Mesothelial cell of epicardium (in vitro differentiated cells): Measurements from ENCODE around the gene BTBD18. TPM values are rescaled to one million over a fixed set of nuclear protein-coding genes. Genes with fewer than 3 reads are reported as not detected.

Source experiments
- DNase-seq, 2 experiments: peaks; one replicate each; pipeline ENCODE4 v3.0.0; 2021; ENCODE audit warnings: low spot score in 2 of 2; ENCODE audit not compliant: unreplicated experiment in 2 of 2
- H3K27ac Mint-ChIP-seq: 2 replicates; pipeline ENCODE4 v1.8.0; 2021; ENCODE audit warnings: mixed read lengths
- H3K27me3 Mint-ChIP-seq: 2 replicates; pipeline ENCODE4 v1.8.0; 2021; ENCODE audit warnings: low read depth, mixed read lengths
- H3K36me3 Mint-ChIP-seq: 2 replicates; pipeline ENCODE4 v1.8.0; 2021; ENCODE audit warnings: mixed read lengths
- H3K4me1 Mint-ChIP-seq: 2 replicates; pipeline ENCODE4 v1.8.0; 2021; ENCODE audit warnings: mixed read lengths
- H3K4me3 Mint-ChIP-seq: 2 replicates; pipeline ENCODE4 v1.8.0; 2021; ENCODE audit warnings: mild to moderate bottlenecking, moderate library complexity, mixed read lengths
- H3K9me3 Mint-ChIP-seq: 2 replicates; pipeline ENCODE4 v1.8.0; 2021; ENCODE audit warnings: mixed read lengths
- total RNA-seq: library from RNA; stranded (reverse); gene quantifications from 3 replicates; pipeline ENCODE4 v1.2.1, GENCODE V29; 2021
- TF ChIP-seq, protein P1 (sequence below): fragments of 200-600 bp; sonication (generic); IDR thresholded peaks from one replicate; pipeline ENCODE4 v1.5.0; 2021; ENCODE audit warnings: antibody characterized with exemption; ENCODE audit not compliant: unreplicated experiment

The BTBD18 gene
- total RNA-seq, 1 donor from 2014 or later: not detected

DNA sequence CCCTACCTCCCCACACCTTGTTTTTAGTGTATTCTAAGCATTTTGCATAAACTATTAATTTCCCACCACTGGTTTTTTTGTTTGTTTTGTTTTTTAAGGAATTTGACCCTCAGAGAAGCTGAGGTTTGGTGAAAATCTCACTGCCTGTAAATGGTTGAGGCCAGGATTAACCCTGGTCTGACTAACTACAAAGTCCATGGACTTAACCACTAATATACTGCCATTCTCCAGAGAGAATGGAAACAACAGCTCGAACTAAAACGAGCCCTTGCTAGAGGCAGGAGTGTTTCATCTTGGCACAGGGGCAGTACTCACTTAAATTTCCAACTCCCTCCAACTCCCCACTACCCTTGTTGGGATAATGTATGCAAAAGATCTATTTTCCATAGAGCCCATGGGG is 12.9 kb upstream of the BTBD18 start:
- peaks cover 16% of the 10 kb centered on the region for H3K36me3 Mint-ChIP-seq
- no peaks in the 10 kb centered on the region for H3K27me3 Mint-ChIP-seq
- H3K9me3 Mint-ChIP-seq: peaks cover 1% of the 10 kb centered on the region
- peak overlapping the region; percentile 90 for H3K4me3 Mint-ChIP-seq
- TF ChIP-seq, protein P1, sequence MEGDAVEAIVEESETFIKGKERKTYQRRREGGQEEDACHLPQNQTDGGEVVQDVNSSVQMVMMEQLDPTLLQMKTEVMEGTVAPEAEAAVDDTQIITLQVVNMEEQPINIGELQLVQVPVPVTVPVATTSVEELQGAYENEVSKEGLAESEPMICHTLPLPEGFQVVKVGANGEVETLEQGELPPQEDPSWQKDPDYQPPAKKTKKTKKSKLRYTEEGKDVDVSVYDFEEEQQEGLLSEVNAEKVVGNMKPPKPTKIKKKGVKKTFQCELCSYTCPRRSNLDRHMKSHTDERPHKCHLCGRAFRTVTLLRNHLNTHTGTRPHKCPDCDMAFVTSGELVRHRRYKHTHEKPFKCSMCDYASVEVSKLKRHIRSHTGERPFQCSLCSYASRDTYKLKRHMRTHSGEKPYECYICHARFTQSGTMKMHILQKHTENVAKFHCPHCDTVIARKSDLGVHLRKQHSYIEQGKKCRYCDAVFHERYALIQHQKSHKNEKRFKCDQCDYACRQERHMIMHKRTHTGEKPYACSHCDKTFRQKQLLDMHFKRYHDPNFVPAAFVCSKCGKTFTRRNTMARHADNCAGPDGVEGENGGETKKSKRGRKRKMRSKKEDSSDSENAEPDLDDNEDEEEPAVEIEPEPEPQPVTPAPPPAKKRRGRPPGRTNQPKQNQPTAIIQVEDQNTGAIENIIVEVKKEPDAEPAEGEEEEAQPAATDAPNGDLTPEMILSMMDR: no peak
- DNase-seq: no peak
- H3K27ac Mint-ChIP-seq: peak overlapping the region; percentile 100
- peaks cover 36% of the 10 kb centered on the region for H3K4me1 Mint-ChIP-seq

DNA sequence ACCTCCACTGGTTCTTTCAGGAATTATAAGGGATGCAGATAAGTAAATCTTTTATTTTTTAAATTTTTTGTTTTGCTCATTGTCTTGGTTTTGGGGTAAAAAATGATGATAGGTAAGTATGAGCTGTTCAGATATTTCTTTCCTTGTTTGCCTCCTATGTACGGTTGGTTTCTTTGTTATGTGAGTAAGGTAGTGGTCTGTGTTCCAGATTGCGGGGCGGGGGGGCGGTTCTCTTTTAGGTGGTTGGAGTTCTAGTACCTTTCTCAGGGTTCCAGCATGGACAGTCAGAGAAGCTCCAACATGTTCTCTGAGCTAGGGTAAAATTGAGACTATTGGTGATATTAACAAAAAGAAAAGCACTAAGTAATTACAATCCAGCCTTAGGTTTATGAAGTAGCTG is 12.4 kb upstream of the BTBD18 start:
- TF ChIP-seq, protein P1: no peak
- no peak for DNase-seq
- Mint-ChIP-seq H3K27ac (peak overlapping the region; percentile 100), H3K27me3 (no peaks in the 10 kb centered on the region), H3K4me1 (peaks cover 34% of the 10 kb centered on the region), H3K4me3 (peak overlapping the region; percentile 90), H3K9me3 (no peaks in the 10 kb centered on the region), H3K36me3 (peaks cover 13% of the 10 kb centered on the region)

DNA sequence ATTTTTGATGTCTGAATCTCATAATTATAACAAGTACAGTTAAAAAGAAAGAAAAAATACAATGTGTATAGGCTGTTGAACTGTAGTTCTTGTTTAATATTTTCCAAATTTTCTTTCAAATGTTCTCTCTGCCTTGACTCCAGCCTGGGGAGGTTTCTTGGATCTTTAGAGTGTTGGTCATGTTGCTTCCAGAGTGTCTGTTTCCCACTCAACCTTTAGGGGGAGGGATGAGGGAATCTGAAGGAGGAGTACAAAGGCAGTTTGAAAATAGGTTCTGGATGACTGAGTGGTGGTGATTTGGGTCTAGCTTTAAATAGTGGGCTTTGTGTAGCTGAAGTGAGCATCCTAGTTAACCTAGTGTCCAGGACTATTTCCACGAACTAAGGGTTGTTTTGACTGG is 11.9 kb upstream of the BTBD18 start:
- Mint-ChIP-seq H3K9me3 (no peaks in the 10 kb centered on the region), H3K36me3 (peaks cover 13% of the 10 kb centered on the region), H3K4me1 (peaks cover 34% of the 10 kb centered on the region), H3K4me3 (peak overlapping the region; percentile 90), H3K27me3 (no peaks in the 10 kb centered on the region), H3K27ac (peak overlapping the region; percentile 100)
- TF ChIP-seq, protein P1: peak; percentile 19
- DNase-seq: no peak

DNA sequence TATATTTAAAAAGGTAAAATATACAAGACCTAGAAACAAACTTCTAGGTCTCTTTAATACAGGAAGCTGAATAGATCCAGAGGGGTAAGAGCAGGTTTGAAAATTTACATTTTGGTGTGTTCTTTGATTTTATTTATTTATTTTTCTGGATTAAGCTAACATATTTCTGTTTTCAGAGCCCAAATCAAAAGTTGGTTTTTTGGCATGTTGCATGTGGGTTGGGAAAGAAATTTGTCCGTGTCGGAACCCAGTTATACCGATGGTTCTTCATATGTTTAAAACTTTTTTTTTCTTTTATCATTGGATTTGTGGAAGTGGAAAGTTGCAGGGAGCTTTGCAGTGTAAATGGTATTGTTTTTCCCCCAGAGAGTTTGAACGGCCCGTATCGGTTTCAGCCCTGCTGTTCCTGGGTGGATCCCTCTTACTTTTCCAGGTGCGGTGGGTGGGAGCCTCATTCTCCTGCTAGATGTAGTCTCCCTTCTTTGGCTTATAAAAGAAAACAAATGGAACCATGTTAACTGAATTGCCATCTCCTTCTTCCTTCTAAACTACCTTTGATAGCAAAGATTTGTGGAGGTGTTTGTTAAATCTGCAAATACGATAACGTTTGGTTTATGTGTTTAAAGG is 10.7 kb upstream of the BTBD18 start:
- no peaks in the 10 kb centered on the region for H3K9me3 Mint-ChIP-seq
- DNase-seq: no peak
- peak overlapping the region; percentile 90 for H3K4me3 Mint-ChIP-seq
- no peaks in the 10 kb centered on the region for H3K27me3 Mint-ChIP-seq
- TF ChIP-seq, protein P1: no peak
- H3K36me3 Mint-ChIP-seq: peaks cover 8% of the 10 kb centered on the region
- peak overlapping the region; percentile 100 for H3K27ac Mint-ChIP-seq
- H3K4me1 Mint-ChIP-seq: peaks cover 31% of the 10 kb centered on the region

DNA sequence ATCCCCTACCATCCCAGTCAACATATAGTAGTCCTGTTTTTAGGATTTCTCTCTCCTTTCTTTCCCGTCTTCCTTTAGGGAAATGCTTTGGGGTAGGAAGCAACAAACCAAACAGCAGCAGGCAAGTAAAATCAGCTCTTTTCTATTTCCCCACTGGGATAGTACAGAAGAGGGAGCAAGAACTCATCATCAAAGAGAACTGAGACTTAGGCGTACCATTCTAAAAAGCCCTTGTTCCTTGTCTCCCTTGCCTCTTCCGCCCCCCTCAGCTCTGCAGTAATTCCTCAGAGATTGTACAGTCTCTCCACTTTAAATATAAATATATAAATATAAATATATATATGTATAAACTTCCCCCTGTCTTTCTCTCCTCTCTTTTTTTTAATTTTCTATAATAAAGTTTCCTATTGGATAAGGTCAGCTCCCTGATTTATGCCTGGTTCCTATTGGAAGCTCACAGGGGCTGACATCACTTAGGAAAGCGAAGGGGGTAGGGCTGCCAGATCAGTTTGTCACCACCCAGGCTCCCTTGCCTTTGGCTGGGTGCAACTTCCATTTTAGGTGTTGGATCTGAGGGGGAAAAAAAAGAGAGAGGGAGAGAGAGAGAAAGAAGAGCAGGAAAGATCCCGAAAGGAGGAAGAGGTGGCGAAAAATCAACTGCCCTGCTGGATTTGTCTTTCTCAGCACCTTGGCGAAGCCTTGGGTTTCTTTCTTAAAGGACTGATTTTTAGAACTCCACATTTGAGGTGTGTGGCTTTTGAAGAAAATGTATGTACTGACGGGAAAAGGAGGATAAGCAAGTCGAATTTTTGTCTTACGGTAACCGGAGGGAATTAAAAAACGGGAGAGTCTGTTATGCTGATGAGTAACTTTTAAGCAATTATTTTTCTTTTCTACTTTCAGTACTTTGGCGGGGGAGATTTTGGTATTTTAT is 9.9 kb upstream of the BTBD18 start, which contains the start of gene CTNND1:
CTNND1 (plus strand) TSS at position 502 of the 934 bp plus-strand sequence. CDS start 29,677 bp downstream, outside the sequence.
- Mint-ChIP-seq H3K4me1 (peaks cover 30% of the 10 kb centered on the region), H3K36me3 (peaks cover 2% of the 10 kb centered on the region), H3K4me3 (peak within 1 kb of the TSS; percentile 90), H3K9me3 (no peaks in the 10 kb centered on the region), H3K27me3 (no peaks in the 10 kb centered on the region), H3K27ac (peak within 1 kb of the TSS; percentile 100)
- TF ChIP-seq, protein P1: no peak
- DNase-seq: peak; percentile 53 to 75
